GM23338 (cell line): ENCODE data around the gene TMEM98. TPM values are rescaled to one million over a fixed set of nuclear protein-coding genes. Genes with fewer than 3 reads are reported as not detected.

Source experiments
- ATAC-seq: fragments of 200-7000 bp; cut with Tn5 transposase; 3 replicates; pipeline ENCODE4 v1.9.1; 2020
- DNase-seq: peaks from one replicate; pipeline ENCODE4 v3.0.0-alpha.2; 2015; ENCODE audit warnings: low spot score
- H2AFZ ChIP-seq: fragments of 200-600 bp; sonication (generic); 2 replicates; pipeline ENCODE4 v1.8.0; 2016; ENCODE audit warnings: antibody characterized with exemption, mild to moderate bottlenecking, moderate library complexity
- H3F3A ChIP-seq: fragments of 200-600 bp; sonication (generic); replicated peaks from 2 replicates; pipeline ENCODE4 v1.8.0; 2017; ENCODE audit warnings: antibody characterized with exemption, mixed run types, low read depth
- H3K27ac ChIP-seq: fragments of 200-600 bp; sonication (generic); 2 replicates; pipeline ENCODE4 v1.6.1; 2016; ENCODE audit warnings: low read depth
- H3K27me3 ChIP-seq: fragments of 200-600 bp; sonication (generic); 2 replicates; pipeline ENCODE4 v1.8.0; 2016; ENCODE audit warnings: mild to moderate bottlenecking, mixed run types, moderate library complexity; ENCODE audit not compliant: insufficient read depth
- H3K36me3 ChIP-seq: fragments of 200-600 bp; sonication (generic); 2 replicates; pipeline ENCODE4 v1.8.0; 2016; ENCODE audit warnings: mild to moderate bottlenecking; ENCODE audit not compliant: insufficient read depth
- H3K4me1 ChIP-seq: fragments of 200-600 bp; sonication (generic); 2 replicates; pipeline ENCODE4 v1.8.0; 2016; ENCODE audit warnings: mild to moderate bottlenecking, moderate library complexity; ENCODE audit not compliant: insufficient read depth
- H3K4me2 ChIP-seq: fragments of 200-600 bp; sonication (generic); 2 replicates; pipeline ENCODE4 v1.7.1; 2017; ENCODE audit warnings: mixed run types
- H3K4me3 ChIP-seq: fragments of 200-600 bp; sonication (generic); 2 replicates; pipeline ENCODE4 v1.6.1; 2016; ENCODE audit warnings: mixed run types
- H3K79me2 ChIP-seq: fragments of 200-600 bp; sonication (generic); replicated peaks from 2 replicates; pipeline ENCODE4 v1.8.0; 2017; ENCODE audit warnings: mild to moderate bottlenecking; ENCODE audit not compliant: insufficient read depth
- H3K9me2 ChIP-seq: fragments of 200-600 bp; sonication (generic); 2 replicates; pipeline ENCODE4 v1.8.0; 2017; ENCODE audit not compliant: insufficient read depth
- H4K20me1 ChIP-seq: fragments of 200-600 bp; sonication (generic); replicated peaks from 2 replicates; pipeline ENCODE4 v1.8.0; 2017; ENCODE audit warnings: mild to moderate bottlenecking; ENCODE audit not compliant: insufficient read depth
- H3K27ac Mint-ChIP-seq: 2 replicates; pipeline ENCODE4 v1.8.0; 2020; ENCODE audit warnings: inconsistent platforms, mild to moderate bottlenecking, moderate library complexity, mixed read lengths
- H3K27me3 Mint-ChIP-seq: 3 replicates; pipeline ENCODE4 v1.8.0; 2022; ENCODE audit warnings: low read depth, mild to moderate bottlenecking, moderate library complexity, mixed read lengths, inconsistent platforms; ENCODE audit not compliant: insufficient read depth, poor library complexity
- H3K36me3 Mint-ChIP-seq: 3 replicates; pipeline ENCODE4 v1.8.0; 2021; ENCODE audit warnings: low read depth, mild to moderate bottlenecking, inconsistent platforms, moderate library complexity, mixed read lengths
- H3K4me1 Mint-ChIP-seq: 3 replicates; pipeline ENCODE4 v1.8.0; 2020; ENCODE audit warnings: mild to moderate bottlenecking, inconsistent platforms, mixed read lengths
- H3K4me3 Mint-ChIP-seq: 3 replicates; pipeline ENCODE4 v1.8.0; 2021; ENCODE audit warnings: moderate library complexity, mild to moderate bottlenecking, inconsistent platforms, mixed read lengths
- H3K9me3 Mint-ChIP-seq: 3 replicates; pipeline ENCODE4 v1.8.0; 2020; ENCODE audit warnings: moderate library complexity, mild to moderate bottlenecking, inconsistent platforms, mixed read lengths
- CTCF ChIP-seq, 2 experiments: fragments of 200-600 bp in 1 of 2; sonication (generic) in 1 of 2; conservative IDR thresholded peaks; 2 replicates each; pipeline versions ENCODE4 v1.5.1 to v1.6.1; 2016 to 2017; ENCODE audit warnings: antibody characterized with exemption in 2 of 2, low read depth in 2 of 2, mild to moderate bottlenecking in 2 of 2, moderate library complexity in 1 of 2
- ETS1 ChIP-seq: IDR thresholded peaks from 2 replicates; pipeline ENCODE4 v1.6.1; 2016; ENCODE audit warnings: antibody characterized with exemption
- EZH2phosphoT487 ChIP-seq: fragments of 200-600 bp; sonication (generic); IDR thresholded peaks from one replicate; pipeline ENCODE4 v1.8.1; 2018; ENCODE audit warnings: antibody characterized with exemption; ENCODE audit not compliant: unreplicated experiment
- NANOG ChIP-seq: IDR thresholded peaks from 2 replicates; pipeline ENCODE4 v1.6.1; 2016; ENCODE audit warnings: antibody characterized with exemption, borderline replicate concordance
- POLR2AphosphoS5 ChIP-seq: IDR thresholded peaks from 2 replicates; pipeline ENCODE4 v1.6.1; 2016; ENCODE audit warnings: antibody characterized with exemption, low read depth
- REST ChIP-seq: IDR thresholded peaks from one replicate; pipeline ENCODE4 v1.6.1; 2018; ENCODE audit warnings: antibody characterized with exemption; ENCODE audit not compliant: unreplicated experiment
- STAT1 ChIP-seq: IDR thresholded peaks from one replicate; pipeline ENCODE4 v1.6.1; 2016; ENCODE audit warnings: antibody characterized with exemption; ENCODE audit not compliant: unreplicated experiment
- ZNF331 ChIP-seq: fragments of 250-450 bp; sonication (Bioruptor Pico); IDR thresholded peaks from 2 replicates; pipeline ENCODE4 v1.5.0; 2020; ENCODE audit warnings: low read depth, mild to moderate bottlenecking, moderate library complexity
- ZNF462 ChIP-seq: fragments of 250-450 bp; sonication (Bioruptor Pico); IDR thresholded peaks from 2 replicates; pipeline ENCODE4 v1.5.0; 2020; ENCODE audit warnings: mild to moderate bottlenecking, moderate library complexity
- polyA plus RNA-seq: library from polyadenylated mRNA; unstranded; fragments of >200 nt; fragmentation: Nextera tagmentation; extraction: Ambion mirVana; gene quantifications from 2 replicates; pipeline ENCODE4 v1.2.1, GENCODE V29; 2016
- total RNA-seq: library from RNA; depleted of rRNA; stranded (reverse); fragments of >200 nt; shearing (Covaris generic); gene quantifications from 2 replicates; pipeline ENCODE4 v1.2.3, GENCODE V29; 2014

The TMEM98 gene
- total and polyA plus RNA-seq, 2 experiments from 2014 or later = 60.4 to 94.8 TPM

GRCh38 chr17:32955155-32955554, 27.2 kb downstream of the TMEM98 start (continued):
- TF ChIP-seq POLR2AphosphoS5 (no peak), CTCF (conservative IDR thresholded peaks at IDR 0.05; ENCODE audit: low read depth in 2 of 2) (no peak), REST (no peak), NANOG (no peak), ETS1 (no peak), STAT1 (no peak)

- no peaks in the 10 kb centered on the region for H3K36me3 Mint-ChIP-seq
- H3K36me3 ChIP-seq = no peaks in the 10 kb centered on the region
- no peak overlapping the region for H3K4me3 Mint-ChIP-seq
- no peaks in the 10 kb centered on the region for H3F3A ChIP-seq
- no peaks in the 10 kb centered on the region for H4K20me1 ChIP-seq
- no peak overlapping the region for H3K27ac ChIP-seq
- H3K27me3 ChIP-seq = no peaks in the 10 kb centered on the region
- no peak overlapping the region for H3K4me2 ChIP-seq
- no peak for ATAC-seq
- no peaks in the 10 kb centered on the region for H3K4me1 ChIP-seq
- H3K4me1 Mint-ChIP-seq = no peaks in the 10 kb centered on the region
- no peaks in the 10 kb centered on the region for H3K27me3 Mint-ChIP-seq
- H3K79me2 ChIP-seq = no peaks in the 10 kb centered on the region
- no peak overlapping the region; the same call in 1 of the 2 replicates for H2AFZ ChIP-seq
- DNase-seq = no peak
- H3K27ac Mint-ChIP-seq = no peak overlapping the region
- no peak overlapping the region for H3K4me3 ChIP-seq
- H3K9me2 ChIP-seq = no peaks in the 10 kb centered on the region
- H3K9me3 Mint-ChIP-seq = no peaks in the 10 kb centered on the region
- TF ChIP-seq ETS1 (no peak), ZNF331 (CRISPR knock-in tag) (no peak), EZH2phosphoT487 (no peak), ZNF462 (CRISPR knock-in tag) (no peak), NANOG (no peak), POLR2AphosphoS5 (no peak)
These were observed 28.5 kb downstream of the TMEM98 start for GRCh38 chr17:32956240-32956970.
